Prostate gland (tissue), 2 donors: Measurements from ENCODE around the gene KRTAP10-9. TPM values are rescaled to one million over a fixed set of nuclear protein-coding genes. Genes with fewer than 3 reads are reported as not detected.

Experiments used
- DNase-seq: peaks from one replicate; pipeline ENCODE4 v3.0.0-alpha.2; 2019; ENCODE audit warnings: low spot score
- H3K27ac ChIP-seq, 2 donors: fragments of 200-600 bp; sonication (generic); 2 replicates each; pipeline ENCODE4 v1.5.1; 2017 to 2019
- H3K27me3 ChIP-seq: fragments of 200-600 bp; sonication (generic); replicated peaks from 2 replicates; pipeline ENCODE4 v1.5.1; 2019; ENCODE audit not compliant: insufficient read depth
- H3K36me3 ChIP-seq, 2 donors: fragments of 200-600 bp; sonication (generic); 1 replicate in 1 of 2; 2 replicates in 1 of 2; pipeline versions ENCODE4 v1.5.1 to v1.8.1; 2017 to 2019
- H3K4me1 ChIP-seq: fragments of 200-600 bp; sonication (generic); replicated peaks from 2 replicates; pipeline ENCODE4 v1.5.1; 2019
- H3K4me3 ChIP-seq, 2 donors: fragments of 200-600 bp; sonication (generic); 2 replicates each; pipeline ENCODE4 v1.5.1; 2017 to 2019
- H3K9me3 ChIP-seq: fragments of 200-600 bp; sonication (generic); 2 replicates; pipeline ENCODE4 v1.5.1; 2017
- POLR2A ChIP-seq: fragments of 450-650 bp; IDR thresholded peaks from one replicate; pipeline ENCODE4 v1.6.1; 2016; ENCODE audit warnings: antibody characterized with exemption, mild to moderate bottlenecking
- POLR2AphosphoS5 ChIP-seq: sonication (generic); formaldehyde crosslinking; IDR thresholded peaks from one replicate; pipeline ENCODE4 v1.6.1; 2017; ENCODE audit warnings: antibody characterized with exemption
- WGBS: methylation state at CpG from one replicate; pipeline ENCODE4 v1.1.5; 2018; 5-methylcytosine and 5-hydroxymethylcytosine counted together
- intact Hi-C: fragments of 100-400 bp; cut with DNase I; formaldehyde crosslinking; loops from one replicate; pipeline ENCODE4 v1.14.2; 2022
- total RNA-seq, 2 donors: library from RNA; depleted of rRNA; stranded (reverse); fragments of >200 nt; gene quantifications; one replicate each; pipeline ENCODE4 v1.1.0, GENCODE V29; 2016
- TF ChIP-seq, protein P1 (sequence below), 4 experiments: fragments of 200-600 bp in 2 of 4; fragments of 450-650 bp in 2 of 4; sonication (generic) in 2 of 4; IDR thresholded peaks; 1 replicate in 3 of 4; 2 replicates in 1 of 4; pipeline ENCODE4 v1.5.1; 2016 to 2019; ENCODE audit warnings: antibody characterized with exemption in 4 of 4, mild to moderate bottlenecking in 2 of 4, moderate library complexity in 2 of 4

KRTAP10-9 gene
- total RNA-seq, 2 donors from 2014 or later, result not detected

DNA sequence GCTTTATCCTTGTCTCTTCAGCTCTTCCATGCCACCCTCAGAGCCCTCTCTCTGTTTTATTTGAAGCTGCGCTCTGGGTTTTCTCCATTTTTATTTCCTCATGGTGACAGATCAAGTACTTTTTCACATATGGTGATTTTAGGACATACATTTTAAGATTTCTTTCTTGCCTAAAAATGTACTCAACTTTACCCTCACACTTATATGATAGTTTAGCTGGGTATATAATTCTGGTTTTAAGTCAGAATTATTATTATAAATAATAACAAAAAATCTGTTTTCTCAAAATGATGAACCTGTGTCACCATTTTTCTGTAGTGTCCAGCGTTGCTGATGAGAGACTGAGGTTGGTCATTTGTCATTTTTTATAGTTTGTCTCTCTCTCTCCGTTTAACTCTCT, 45.7 kb upstream of the KRTAP10-9 start:
- TF ChIP-seq, protein P1, sequence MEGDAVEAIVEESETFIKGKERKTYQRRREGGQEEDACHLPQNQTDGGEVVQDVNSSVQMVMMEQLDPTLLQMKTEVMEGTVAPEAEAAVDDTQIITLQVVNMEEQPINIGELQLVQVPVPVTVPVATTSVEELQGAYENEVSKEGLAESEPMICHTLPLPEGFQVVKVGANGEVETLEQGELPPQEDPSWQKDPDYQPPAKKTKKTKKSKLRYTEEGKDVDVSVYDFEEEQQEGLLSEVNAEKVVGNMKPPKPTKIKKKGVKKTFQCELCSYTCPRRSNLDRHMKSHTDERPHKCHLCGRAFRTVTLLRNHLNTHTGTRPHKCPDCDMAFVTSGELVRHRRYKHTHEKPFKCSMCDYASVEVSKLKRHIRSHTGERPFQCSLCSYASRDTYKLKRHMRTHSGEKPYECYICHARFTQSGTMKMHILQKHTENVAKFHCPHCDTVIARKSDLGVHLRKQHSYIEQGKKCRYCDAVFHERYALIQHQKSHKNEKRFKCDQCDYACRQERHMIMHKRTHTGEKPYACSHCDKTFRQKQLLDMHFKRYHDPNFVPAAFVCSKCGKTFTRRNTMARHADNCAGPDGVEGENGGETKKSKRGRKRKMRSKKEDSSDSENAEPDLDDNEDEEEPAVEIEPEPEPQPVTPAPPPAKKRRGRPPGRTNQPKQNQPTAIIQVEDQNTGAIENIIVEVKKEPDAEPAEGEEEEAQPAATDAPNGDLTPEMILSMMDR (IDR thresholded peaks at IDR 0.05), result no peak
- no peak for TF ChIP-seq POLR2A
- TF ChIP-seq POLR2AphosphoS5, result no peak
- Histone ChIP-seq H3K9me3 (no peaks in the 10 kb centered on the region), H3K27ac (no peak overlapping the region), H3K36me3 (no peaks in the 10 kb centered on the region), H3K27me3 (no peaks in the 10 kb centered on the region), H3K4me1 (no peaks in the 10 kb centered on the region), H3K4me3 (no peak overlapping the region)
- WGBS, result 92% methylated on average over 3 of the region's 3 CpGs
- intact Hi-C loops, result no loop called here
- DNase-seq, result no peak

DNA sequence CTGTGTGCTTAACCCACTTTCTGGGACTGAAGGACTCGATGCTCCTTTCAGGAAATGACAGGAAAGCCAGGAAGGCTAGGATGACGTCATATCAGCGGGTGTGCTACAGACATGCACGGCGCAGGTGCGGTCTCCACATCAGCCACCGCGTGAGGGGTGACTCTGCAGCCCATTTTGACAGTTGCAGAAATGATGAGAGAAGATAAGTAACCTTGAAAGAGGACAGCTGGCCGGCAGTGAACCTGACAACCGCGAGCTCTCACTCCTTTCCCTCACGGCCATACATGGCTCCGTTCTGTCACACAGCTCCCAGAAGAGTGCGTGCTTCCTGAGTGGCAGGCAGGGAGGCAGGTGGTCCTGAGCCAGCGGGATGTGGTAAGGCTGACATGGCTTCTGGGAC, 44.8 kb upstream of the KRTAP10-9 start:
- no peak for TF ChIP-seq POLR2AphosphoS5
- no peak for TF ChIP-seq POLR2A
- TF ChIP-seq, protein P1 (IDR thresholded peaks at IDR 0.05), result no peak

DNA sequence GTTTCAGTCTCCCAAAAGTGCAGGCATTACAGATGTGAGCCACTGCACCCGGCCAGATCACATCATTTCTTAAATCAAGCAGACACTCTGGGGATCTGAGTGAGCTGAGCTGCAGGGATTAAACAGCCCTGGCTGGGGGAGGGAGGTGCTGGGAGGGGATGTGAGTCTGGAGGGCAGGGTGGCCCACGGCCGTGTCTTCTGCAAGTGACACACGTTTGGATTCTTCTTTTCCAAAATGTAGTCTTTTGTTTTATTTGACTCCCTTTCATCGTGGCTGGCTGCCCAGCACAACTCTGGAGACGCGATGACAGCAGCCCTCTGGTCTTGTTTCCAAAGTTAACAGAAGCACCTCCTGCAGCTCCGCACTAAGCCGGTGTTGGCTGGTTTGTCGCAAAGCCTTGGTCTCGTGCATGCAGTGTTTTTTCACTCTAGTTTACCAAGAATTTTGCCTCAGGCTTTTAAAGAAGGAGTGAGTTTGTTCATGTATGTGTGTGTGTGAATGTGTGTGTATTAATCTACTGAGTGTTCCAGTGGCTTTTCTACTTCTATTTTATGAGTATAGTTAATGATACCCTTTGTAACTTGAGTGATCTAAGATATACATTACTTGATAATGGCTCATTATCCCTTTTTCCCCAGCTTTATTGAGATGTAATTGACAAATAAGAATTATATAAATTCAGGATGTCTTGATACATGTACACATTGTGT, 43.6 kb upstream of the KRTAP10-9 start:
- DNase-seq, result peak; percentile 33
- H3K9me3 ChIP-seq, result no peaks in the 10 kb centered on the region
- H3K27ac ChIP-seq, result no peak overlapping the region
- TF ChIP-seq POLR2AphosphoS5, result peak; percentile 33
- TF ChIP-seq, protein P1 (IDR thresholded peaks at IDR 0.05), result no peak
- no peak for TF ChIP-seq POLR2A
- intact Hi-C loops, result no loop called here
- H3K36me3 ChIP-seq, result no peaks in the 10 kb centered on the region
- H3K4me3 ChIP-seq, result no peak overlapping the region
- no peaks in the 10 kb centered on the region for H3K4me1 ChIP-seq
- no peaks in the 10 kb centered on the region for H3K27me3 ChIP-seq
- WGBS, result 4% methylated on average over 11 of the region's 11 CpGs

More for the DNA sequence above, 44.8 kb upstream of the KRTAP10-9 start:
- no peak overlapping the region for H3K27ac ChIP-seq
- no peaks in the 10 kb centered on the region for H3K4me1 ChIP-seq
- H3K9me3 ChIP-seq, result no peaks in the 10 kb centered on the region
- no peaks in the 10 kb centered on the region for H3K36me3 ChIP-seq
- 77% methylated on average over 15 of the region's 15 CpGs for WGBS
- no peak overlapping the region for H3K4me3 ChIP-seq
- no peaks in the 10 kb centered on the region for H3K27me3 ChIP-seq
- intact Hi-C loops, result no loop called here
- DNase-seq, result no peak

DNA sequence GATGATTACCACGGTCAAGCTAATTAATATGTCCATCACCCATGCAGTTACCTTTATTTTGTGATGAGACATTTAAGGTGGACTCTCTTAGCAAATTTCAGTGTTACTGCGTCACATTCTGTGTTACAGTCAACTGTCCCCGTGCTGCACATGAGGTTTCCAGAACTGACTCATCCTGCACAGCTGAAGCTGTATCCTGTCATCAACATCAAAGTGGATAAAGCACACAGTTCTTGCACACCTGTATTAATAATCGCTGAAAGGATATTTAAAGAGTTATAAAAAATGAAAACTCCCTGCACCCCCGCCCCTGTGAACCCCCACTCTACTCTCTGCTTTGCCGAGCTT, 43.1 kb upstream of the KRTAP10-9 start:
- 36% methylated on average over 6 of the region's 6 CpGs for WGBS
- TF ChIP-seq POLR2AphosphoS5 (no peak), POLR2A (no peak)
- TF ChIP-seq, protein P1 (IDR thresholded peaks at IDR 0.05), result no peak

DNA sequence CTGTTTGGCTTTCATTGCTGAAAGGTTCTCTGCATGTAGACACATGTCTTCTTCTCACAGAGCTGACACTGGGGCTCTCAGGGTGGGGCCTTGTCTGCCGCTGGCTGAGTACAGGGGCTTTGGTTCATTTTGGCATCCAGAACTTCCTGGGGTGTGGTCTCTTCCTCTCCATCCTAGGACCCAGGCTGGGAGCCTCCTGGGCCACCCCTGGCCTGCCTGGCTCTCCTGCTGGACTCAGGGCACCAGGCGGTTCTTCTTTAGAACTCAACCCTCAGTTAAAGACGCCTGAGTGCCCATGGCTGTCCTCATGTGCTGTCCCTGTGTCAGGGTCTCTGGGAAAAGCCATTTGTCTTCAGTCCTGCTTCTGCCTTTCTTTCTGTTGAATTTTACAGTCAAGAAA, 41.0 kb upstream of the KRTAP10-9 start:
- Histone ChIP-seq H3K9me3 (no peaks in the 10 kb centered on the region), H3K4me3 (no peak overlapping the region), H3K27me3 (no peaks in the 10 kb centered on the region), H3K36me3 (no peaks in the 10 kb centered on the region), H3K27ac (no peak overlapping the region), H3K4me1 (no peaks in the 10 kb centered on the region)
- no peak for TF ChIP-seq POLR2AphosphoS5
- TF ChIP-seq, protein P1 (IDR thresholded peaks at IDR 0.05), result no peak
- no peak for TF ChIP-seq POLR2A
- intact Hi-C loops, result no loop called here
- no peak for DNase-seq
- 71% methylated on average over 3 of the region's 3 CpGs for WGBS

More for the DNA sequence above, 43.1 kb upstream of the KRTAP10-9 start:
- Histone ChIP-seq H3K9me3 (no peaks in the 10 kb centered on the region), H3K27ac (no peak overlapping the region), H3K27me3 (no peaks in the 10 kb centered on the region), H3K4me3 (no peak overlapping the region), H3K36me3 (no peaks in the 10 kb centered on the region), H3K4me1 (no peaks in the 10 kb centered on the region)
- no peak for DNase-seq
- intact Hi-C loops, result no loop called here
